NCI-H524 treated with DMSO at 0.1 percent for 48 hours (cell line): ENCODE results near the gene PTPRZ1.

Experiments used
- DNase-seq: peaks from one replicate; lab custom pipeline; 2025; lab: John Stamatoyannopoulos, UW

The PTPRZ1 gene

DNA sequence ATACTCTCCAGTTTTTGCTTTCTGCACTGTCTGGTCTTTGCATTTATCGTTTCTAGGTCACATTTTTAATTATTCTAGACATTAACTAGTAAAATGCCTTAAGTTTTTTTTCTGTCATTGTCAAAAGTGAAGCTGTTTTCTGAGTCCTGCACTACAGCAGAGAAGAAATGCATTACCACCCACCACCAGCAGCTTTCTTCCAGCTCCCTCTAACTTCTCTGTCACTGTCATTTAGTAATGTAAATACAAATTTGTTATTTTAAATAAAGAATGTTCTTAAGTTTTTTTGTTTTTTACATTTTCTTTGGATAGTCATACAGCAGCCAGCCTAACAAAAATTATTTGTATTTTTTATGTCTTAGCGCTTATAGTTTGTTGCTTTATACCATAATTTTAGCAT, 18.8 kb downstream of the PTPRZ1 start:
- DNase-seq = no peak

GRCh38 chr7:121901026-121901425, 28.1 kb downstream of the PTPRZ1 start:
- no peak for DNase-seq

DNA sequence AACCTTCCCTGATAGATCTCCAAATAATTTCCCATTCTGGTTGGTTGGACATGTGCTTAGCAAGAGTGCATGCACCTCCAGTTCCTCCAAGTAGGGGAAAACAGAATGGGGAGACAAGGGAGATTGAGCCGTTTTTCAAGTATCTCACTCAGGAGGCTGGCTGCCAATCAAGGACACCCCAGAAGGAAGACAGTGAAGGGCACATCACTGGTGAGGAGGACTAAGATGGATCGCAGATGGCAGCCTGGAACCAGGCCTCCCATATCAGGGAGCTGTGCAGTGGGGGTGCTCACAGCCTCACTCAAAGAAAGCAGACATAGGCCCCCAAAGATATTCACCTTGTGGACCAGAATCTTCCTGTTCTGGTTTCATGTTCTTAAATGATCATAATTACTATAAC, 31.2 kb downstream of the PTPRZ1 start:
- no peak for DNase-seq

DNA sequence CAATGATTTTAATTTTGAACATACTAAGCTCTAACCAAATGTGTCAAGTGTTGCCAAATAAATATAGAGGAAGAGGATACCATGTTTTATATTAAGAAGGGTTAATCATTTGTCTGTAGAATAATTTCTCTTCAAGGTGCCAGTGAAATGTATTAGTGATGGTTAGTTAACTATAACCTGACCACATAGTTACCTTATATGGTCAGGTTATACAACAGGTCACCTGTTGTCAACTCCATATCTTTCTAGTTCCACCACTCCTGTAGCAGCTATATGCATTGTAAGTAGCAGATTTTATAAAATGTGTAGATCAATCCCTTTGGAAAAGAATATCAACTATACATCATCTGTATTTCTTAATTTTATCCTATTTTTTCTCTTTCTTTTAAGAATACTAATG, 35.1 kb downstream of the PTPRZ1 start:
- DNase-seq = no peak

GRCh38 chr7:121909716-121910345, 36.9 kb downstream of the PTPRZ1 start:
- no peak for DNase-seq

DNA sequence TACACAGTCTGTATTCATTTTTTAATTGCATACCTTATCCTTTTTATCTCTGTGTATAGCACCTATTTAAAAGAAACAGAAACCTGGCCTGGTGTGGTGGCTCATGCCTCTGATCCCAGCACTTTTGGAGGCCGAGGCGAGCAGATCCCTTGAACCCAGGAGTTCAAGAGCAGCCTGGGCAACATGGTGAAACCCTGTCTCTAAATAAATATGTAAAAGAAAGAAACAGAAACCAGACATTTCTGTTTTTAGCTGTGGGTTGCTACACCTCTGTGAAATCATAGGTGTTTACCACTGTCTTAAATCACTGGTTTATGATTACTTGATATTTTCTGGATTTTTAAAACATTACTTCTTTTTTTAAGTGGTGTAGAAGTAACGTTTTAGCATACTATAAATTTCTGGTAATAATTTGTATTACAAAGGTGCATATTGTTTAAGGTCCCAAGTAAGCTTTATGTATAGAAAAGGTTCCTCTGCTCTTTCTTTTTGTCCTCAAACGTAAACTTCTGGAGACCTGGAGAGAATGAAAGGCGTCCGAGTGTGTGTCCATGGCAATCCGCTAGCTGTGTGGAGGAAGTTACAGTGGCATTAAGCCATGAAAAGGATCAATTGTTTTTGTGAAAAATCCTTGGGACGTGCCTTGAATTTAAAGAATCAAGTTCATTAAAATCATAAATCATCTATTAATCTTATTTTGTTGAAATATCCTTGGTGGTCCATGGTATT, 41.1 kb downstream of the PTPRZ1 start:
- DNase-seq = no peak

- no peak for DNase-seq
Measured at GRCh38 chr7:121914676-121915279, 41.8 kb downstream of the PTPRZ1 start.

DNA sequence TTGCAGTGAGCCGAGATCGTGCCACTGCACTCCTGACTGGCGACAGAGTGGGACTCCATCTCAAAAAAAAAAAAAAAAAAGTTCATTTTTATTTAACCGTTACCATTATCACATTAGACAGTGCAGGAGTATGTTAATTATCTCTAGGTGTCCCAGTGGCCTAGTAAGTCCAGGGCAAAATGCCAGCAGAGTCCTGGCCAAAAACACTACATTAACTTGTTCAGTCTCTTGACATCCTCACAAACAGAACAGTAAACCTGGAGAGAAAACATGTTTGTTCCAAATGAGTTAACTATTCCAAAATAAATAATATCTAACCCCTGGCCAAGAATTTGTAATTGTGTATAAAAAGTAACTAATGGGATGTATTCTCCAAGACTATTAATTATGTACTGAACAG, 43.2 kb downstream of the PTPRZ1 start:
- DNase-seq = no peak

DNA sequence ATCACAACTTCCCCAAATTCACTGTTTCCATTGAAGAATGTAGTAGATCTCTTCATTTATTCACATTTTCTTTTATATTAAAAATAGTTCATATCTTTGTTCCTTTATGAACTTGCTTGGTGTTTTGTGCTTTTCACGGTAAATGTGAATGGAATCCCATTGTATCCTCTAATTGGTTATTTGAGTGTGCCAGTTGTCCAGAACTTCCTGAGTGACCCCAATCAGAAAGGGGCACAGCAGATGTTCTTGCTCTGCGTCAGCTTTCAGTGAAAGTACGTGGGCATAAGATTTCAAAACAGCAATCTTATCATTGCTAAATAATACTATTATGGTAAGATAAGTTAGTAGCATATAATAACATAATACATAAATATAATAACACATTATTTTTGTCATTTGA, 47.0 kb downstream of the PTPRZ1 start:
- no peak for DNase-seq

GRCh38 chr7:121924269-121925186, 51.6 kb downstream of the PTPRZ1 start:
- DNase-seq = no peak

- DNase-seq = no peak
Measured at GRCh38 chr7:121931149-121931902, 58.4 kb downstream of the PTPRZ1 start.

- no peak for DNase-seq
Measured at GRCh38 chr7:121932768-121933167, 59.8 kb downstream of the PTPRZ1 start.

DNA sequence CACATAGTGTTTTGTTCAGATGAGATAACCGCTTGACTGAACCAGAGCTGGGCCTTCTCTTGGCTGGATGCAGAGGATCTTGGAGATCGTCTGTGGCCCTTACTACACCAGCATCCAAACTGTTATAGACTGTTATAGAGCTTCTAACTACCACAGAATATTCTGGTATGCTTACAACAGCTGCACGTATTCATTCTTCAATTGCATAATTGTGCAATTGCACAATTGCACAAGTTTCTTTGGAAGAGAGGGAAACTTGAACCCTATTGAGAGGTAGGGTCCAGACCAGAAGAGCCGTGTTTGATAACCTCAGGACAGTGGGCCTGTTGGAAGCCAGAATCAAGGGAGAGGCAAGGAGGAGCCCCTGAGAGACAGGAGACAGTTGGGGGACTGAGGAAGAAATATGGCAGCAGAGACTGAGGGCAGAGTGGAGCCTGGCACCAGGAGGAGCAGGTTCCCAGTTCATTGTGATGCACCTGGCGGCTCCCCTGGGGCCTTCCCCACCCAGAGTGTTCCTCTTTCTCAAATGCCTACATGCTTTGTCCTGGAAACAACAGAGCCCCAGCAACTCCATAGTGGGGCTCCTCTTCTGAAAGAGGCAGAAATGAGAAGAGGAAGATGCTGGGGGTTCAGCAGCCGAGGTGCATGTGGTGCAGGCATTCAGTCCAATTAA, 64.1 kb downstream of the PTPRZ1 start:
- no peak for DNase-seq

- no peak for DNase-seq
Measured at GRCh38 chr7:121938429-121938996, 65.6 kb downstream of the PTPRZ1 start.

GRCh38 chr7:121940918-121941317, 68.0 kb downstream of the PTPRZ1 start:
- no peak for DNase-seq

DNA sequence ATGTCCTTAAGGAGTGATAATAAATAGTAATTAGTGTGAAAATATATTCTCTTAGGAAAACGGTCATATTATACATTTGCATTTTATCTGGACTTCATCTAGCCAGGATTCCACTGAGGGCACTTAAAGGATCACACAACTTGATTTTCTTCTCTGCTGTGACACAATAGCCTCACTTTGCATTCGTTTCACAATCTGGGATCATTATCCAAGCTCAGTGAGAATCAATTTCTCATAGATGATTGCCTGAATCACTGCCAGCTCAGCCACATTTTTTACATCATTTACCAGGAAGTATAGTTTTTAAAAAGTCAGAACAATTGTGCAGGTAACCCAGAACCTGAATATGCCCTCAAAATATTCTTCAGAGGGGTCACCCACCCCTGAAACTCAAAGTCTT, 68.9 kb downstream of the PTPRZ1 start:
- DNase-seq = no peak

GRCh38 chr7:121945066-121945465, 72.1 kb downstream of the PTPRZ1 start:
- no peak for DNase-seq

DNA sequence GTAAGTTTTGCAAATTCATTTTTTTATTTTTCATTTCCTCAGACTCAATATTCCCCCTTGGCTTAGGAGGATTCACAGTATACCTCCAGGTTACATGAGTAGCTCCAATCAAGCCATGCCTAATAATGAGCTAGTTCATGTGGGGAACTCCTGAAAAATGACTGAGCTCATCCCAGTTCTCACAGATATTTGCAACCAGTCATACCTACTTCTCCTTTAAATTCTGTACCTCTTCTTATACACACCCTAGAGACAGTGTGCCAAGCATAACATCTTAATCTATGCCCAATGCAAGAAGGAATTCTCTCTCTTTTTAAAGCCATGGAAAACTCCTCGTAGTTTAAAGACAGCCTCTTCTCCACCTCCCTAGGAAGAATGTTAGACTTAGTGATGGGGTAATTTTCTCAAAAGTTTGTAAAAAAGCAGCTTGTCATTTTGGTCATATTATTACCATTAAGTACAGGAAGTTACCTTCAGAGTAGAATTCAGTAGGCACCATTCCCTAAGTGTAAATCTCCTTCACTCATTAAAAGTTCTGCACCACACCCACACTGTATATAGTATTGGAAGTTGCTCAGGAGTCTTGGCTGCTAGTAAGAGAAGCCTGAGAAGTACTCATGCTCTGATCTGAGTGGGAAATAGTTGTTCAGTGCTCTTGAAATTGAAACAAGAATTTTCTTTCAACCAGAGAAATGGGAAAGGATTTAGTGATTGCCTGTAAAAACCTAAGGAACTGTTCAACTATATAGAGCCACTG, 72.7 kb downstream of the PTPRZ1 start:
- no peak for DNase-seq

- DNase-seq = no peak
Measured at GRCh38 chr7:121953164-121953563, 80.2 kb downstream of the PTPRZ1 start.

- DNase-seq = no peak
Measured at GRCh38 chr7:121953601-121954000, 80.6 kb downstream of the PTPRZ1 start.
